Mucosa of gallbladder (tissue), 1 donor: ENCODE results near the gene ZNF268. TPM values are rescaled to one million over a fixed set of nuclear protein-coding genes. Genes with fewer than 3 reads are reported as not detected.
"Not testable (repeated sequence)": the region's sequence is repeated elsewhere in the genome, so short reads cannot be mapped to it uniquely, and the experiment has no call there.

Source experiments
- DNase-seq: peaks from one replicate; pipeline ENCODE4 v3.0.0-alpha.2; 2020; ENCODE audit warnings: low spot score
- total RNA-seq: library from RNA; stranded (reverse); gene quantifications from one replicate; pipeline ENCODE4 v1.2.1, GENCODE V29; 2021
- donor health status: DM: no; HTN: no; CAD: no.

Gene ZNF268
- total RNA-seq, 1 donor from 2014 or later: 21.5 TPM

DNA sequence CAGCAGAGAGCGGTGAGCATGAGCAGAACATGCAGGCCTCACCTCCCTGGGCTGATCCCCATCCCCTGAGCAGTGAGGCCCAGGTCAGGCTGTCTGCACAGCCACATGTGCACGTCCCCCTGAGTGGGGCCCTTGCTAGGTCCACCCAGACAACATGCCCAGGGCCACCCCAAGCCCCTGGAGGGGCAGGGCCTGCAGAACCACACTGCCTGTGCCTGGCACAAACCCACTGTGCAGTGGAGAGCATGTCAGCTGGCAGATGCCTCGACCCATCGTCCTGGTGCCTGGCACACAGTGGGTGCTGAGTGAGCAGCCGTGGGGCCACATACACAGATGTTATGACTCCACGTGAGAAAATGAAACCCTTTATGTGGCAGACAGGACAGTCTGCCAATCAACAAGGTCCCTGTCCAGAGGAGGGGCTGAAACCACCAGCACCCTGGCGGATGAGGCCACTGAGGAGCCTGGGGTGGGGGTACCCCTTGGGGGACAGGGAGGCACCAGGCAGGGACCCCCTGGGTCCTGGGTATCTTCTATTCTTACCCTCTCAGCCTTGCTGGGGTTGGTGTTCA, 46.1 kb downstream of the ZNF268 start:
- DNase-seq: no peak

DNA sequence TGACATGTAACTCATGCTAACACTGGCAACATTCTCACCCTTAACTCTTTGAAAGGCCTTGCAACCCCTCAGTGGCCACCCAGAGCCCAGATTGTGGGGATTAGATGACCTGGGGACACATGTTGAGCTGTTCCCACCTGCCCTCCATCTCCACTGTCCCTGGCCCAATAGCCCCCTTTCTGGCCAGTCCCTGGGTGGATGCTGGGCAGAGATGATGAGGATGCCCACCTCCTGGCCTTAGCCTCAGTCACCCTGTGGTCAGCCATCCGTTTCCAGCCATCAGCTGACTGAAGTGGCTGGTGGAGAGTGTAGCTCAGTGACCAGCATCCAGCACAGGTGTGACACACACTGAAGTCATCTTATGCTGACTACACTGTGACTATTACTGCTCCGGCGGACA, 49.7 kb downstream of the ZNF268 start:
- DNase-seq: no peak

DNA sequence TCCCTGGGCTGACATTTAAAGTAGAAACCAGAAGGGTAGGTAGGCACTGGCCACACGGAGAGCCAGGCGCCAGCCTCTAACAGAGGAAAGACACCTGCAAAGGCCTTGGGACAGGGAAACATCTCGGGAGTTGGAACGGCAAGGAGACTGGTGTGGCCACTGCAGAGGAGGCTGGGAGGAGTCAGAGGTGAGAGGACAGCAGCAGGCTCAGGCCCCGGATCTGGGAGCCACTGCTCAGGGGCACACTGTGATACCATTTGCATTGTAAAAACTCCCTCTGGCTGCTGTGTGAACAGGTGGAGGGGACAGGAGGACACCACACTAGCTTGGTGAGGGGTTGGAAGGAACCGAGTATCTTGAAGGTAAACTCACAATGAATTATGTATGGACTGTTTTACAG, 51.7 kb downstream of the ZNF268 start:
- no peak for DNase-seq

- DNase-seq: no peak
Measured at GRCh38 chr12:133233993-133234564, 52.8 kb downstream of the ZNF268 start.

DNA sequence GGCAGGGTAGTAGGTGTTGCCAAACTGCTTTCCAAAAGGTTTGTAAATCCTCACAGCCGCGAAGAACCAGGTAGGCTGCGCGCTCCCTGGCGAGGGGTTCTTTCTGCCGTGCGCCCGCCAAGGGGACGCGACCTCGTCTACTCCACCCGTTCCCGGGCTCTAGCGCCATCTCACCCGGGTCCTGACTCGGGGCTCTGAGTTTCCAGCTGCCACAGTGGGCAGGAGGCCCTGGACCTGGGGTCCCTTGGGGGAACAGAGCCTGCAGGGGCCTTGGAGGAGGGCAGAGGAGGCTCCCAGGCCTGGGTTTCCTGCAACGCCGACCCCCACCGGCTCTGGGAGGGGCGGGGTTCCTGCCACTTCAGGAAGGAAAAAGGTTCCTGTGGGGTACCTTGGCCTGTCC, 53.7 kb downstream of the ZNF268 start:
- DNase-seq: no peak

- DNase-seq: no peak
Measured at GRCh38 chr12:133235401-133236112, 54.3 kb downstream of the ZNF268 start, which contains the start of gene ANHX. TSS of gene ANHX (minus strand) at chr12:133235877. CDS start at chr12:133234356, 1,521 bp downstream.

DNA sequence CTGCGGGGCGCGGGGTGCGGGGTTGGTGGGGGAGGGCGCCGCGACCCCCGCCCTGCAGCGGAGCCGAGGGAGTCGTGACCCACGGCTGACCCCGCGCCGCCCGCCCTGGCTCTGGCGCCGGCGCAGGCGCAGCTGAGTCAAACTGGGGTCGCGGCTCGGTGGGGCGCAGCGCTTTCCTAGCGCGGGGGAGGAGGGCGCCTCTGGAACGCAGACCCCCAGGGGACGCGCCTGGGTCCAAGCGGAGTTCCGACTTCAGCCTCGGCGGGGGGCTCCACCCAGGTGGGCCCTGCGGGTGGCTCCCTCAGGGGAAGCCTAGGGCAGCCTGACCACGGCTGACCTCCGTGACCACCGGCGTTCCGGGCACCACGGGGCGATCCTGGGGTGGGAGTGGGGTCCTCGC, 54.8 kb downstream of the ZNF268 start:
- no peak for DNase-seq

- DNase-seq: no peak
Measured at GRCh38 chr12:133236556-133236955, 55.3 kb downstream of the ZNF268 start.

GRCh38 chr12:133251732-133252131, 70.4 kb downstream of the ZNF268 start:
- DNase-seq: no peak

DNA sequence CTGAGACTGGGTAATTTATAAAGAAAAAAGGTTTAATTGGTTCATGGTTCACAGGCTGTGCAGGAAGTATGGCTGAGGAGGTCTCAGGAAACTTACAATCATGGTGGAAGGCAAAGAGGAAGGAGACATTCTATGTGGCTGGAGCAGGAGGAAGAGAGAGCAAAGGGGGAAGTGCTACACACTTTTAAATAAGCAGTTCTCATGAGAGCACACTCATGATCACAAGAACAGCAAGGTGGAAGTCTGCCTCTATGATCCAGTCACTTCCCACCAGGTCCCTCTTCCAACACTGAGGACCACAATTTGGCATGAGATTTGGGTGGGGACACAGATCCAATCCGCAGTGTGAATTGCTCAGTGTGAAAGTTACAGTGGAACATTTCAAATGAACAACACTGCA, 74.5 kb downstream of the ZNF268 start:
- DNase-seq: not testable (repeated sequence)

- DNase-seq: no peak
Measured at GRCh38 chr12:133256321-133256720, 75.0 kb downstream of the ZNF268 start.

DNA sequence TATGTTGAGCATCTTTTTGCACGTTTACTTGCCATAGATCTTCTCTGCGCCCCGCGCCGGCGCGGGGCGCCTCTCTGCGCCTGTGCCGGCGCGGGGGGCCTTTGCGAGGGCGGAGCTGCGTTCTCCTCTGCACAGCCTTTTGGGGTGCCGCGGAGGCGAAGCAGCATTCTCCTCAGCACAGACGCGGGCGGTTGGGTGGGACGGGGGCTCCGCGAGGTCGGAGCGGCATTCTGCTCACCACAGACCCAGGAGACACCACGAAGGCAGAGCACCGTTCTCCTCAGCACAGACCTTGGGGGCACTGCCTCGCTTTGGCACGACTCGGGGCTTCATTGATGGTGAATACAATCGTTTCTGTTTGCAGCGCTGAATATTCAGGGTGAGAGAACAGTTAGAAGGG, 82.9 kb downstream of the ZNF268 start:
- DNase-seq: no peak

Other genes starting within 250 kb of the ZNF268 start
- gene ZNF605, start 225.2 kb upstream of the ZNF268 start, total RNA-seq: 17.7 TPM
- 14.3 TPM for gene ZNF26, start 195.1 kb upstream of the ZNF268 start, total RNA-seq
- gene ZNF84, start 144.0 kb upstream of the ZNF268 start, total RNA-seq: 31.4 TPM
- gene ZNF140, start 100.6 kb upstream of the ZNF268 start, total RNA-seq: 17.5 TPM
- gene ZNF891, start 51.2 kb upstream of the ZNF268 start, total RNA-seq: 2.6 TPM
- 12.3 TPM for gene ZNF10, start 50.9 kb upstream of the ZNF268 start, total RNA-seq
- gene ANHX, start 54.4 kb downstream of the ZNF268 start, total RNA-seq: not detected